Skeletal muscle tissue (tissue), 4 donors: ENCODE results near the gene GEMIN2. TPM values are rescaled to one million over a fixed set of nuclear protein-coding genes. Genes with fewer than 3 reads are reported as not detected.
A peak's percentile ranks its signal among the peaks of the same experiment; 100 is the strongest.
"Not testable (repeated sequence)": the region's sequence is repeated elsewhere in the genome, so short reads cannot be mapped to it uniquely, and the experiment has no call there.

Experiments used
- H3K27ac ChIP-seq: one replicate; pipeline ENCODE4 v1.7.0; 2013; ENCODE audit warnings: mild to moderate bottlenecking, low read depth, low read length, inconsistent platforms
- H3K27me3 ChIP-seq, 3 donors: one replicate each; pipeline ENCODE4 v1.7.0; 2013; ENCODE audit warnings: low read length in 3 of 3; ENCODE audit not compliant: control insufficient read depth in 3 of 3, insufficient read depth in 3 of 3
- H3K36me3 ChIP-seq, 3 donors: one replicate each; pipeline ENCODE4 v1.7.0; 2013; ENCODE audit warnings: low read length in 3 of 3; ENCODE audit not compliant: control insufficient read depth in 3 of 3, insufficient read depth in 3 of 3
- H3K4me1 ChIP-seq, 3 donors: one replicate each; pipeline ENCODE4 v1.7.0; 2013; ENCODE audit warnings: low read length in 3 of 3, mild to moderate bottlenecking in 3 of 3; ENCODE audit not compliant: control insufficient read depth in 3 of 3, insufficient read depth in 3 of 3
- H3K4me3 ChIP-seq, 3 donors: one replicate each; pipeline ENCODE4 v1.7.0; 2013; ENCODE audit warnings: low read length in 3 of 3
- H3K9ac ChIP-seq, 3 donors: one replicate each; pipeline ENCODE4 v1.7.0; 2013; ENCODE audit warnings: low read length in 3 of 3, mild to moderate bottlenecking in 3 of 3, moderate library complexity in 2 of 3, low read depth in 1 of 3
- H3K9me3 ChIP-seq, 3 donors: one replicate each; pipeline ENCODE4 v1.7.0; 2013; ENCODE audit warnings: low read length in 3 of 3; ENCODE audit not compliant: control insufficient read depth in 3 of 3
- total RNA-seq: library from RNA; depleted of rRNA; stranded (reverse); fragments of >200 nt; gene quantifications from one replicate; pipeline ENCODE4 v1.2.3, GENCODE V29; 2014
- donor health status: Osteomylitis.

Gene GEMIN2
- total RNA-seq, 1 donor from 2014 or later, result 29.2 TPM

DNA sequence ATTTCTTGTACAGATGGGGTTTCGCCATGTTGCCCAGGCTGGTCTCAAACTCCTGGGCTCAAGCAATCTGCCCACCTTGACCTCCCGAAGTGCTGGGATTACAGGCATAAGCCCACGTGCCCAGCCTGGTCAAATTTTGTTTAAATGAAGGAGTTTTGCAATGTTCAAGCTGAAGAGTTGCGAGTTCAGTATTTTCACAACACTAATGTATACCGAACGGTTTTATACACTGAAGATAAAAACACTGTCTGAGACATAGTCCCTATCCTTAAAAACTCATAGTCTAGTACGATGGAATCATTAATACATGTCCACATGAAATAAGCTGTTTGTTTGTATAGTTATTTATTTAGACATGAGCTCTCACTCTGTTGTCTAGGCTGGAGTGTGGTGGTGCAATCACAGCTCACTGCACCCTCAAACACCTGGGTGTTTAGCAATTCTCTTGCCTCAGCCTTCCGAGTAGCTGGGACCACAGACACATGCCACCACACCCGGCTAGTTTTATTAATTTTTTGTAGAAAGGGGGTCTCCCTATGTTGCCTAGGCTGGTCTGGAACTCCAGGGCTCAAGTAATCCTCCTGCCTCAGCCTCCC lies 40.6 kb downstream of the GEMIN2 start:
- H3K9ac ChIP-seq, result no peak overlapping the region
- H3K4me1 ChIP-seq, result no peaks in the 10 kb centered on the region
- H3K36me3 ChIP-seq, result peaks cover 16 to 53% (median 35%) of the 10 kb centered on the region in 3 donors
- no peak overlapping the region for H3K4me3 ChIP-seq
- H3K27me3 ChIP-seq, result no peaks in the 10 kb centered on the region
- H3K9me3 ChIP-seq, result no peaks in the 10 kb centered on the region
- no peak overlapping the region for H3K27ac ChIP-seq

DNA sequence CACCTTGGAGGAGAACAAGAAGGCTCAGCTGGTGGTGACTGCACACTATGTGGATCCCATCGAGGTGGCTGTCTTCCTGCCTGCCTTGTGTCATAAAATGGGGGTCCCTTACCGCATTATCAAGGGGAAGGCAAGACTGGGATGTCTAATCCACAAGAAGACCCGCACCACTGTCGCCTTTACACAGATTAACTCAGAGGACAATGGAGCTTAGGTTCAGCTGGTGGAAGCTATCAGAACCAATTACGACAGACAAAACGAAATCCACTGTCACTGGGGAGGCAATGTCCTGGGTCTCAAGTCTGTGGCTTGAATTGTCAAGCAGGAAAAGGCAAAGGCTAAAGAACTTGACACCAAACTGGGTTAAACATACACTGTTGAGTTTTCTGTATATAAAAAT lies 43.4 kb downstream of the GEMIN2 start:
- Histone ChIP-seq H3K36me3 (peaks cover 12 to 47% (median 40%) of the 10 kb centered on the region in 3 donors), H3K4me3 (no peak overlapping the region), H3K27ac (no peak overlapping the region), H3K9me3 (no peaks in the 10 kb centered on the region), H3K27me3 (no peaks in the 10 kb centered on the region), H3K9ac (no peak overlapping the region), H3K4me1 (no peaks in the 10 kb centered on the region)

DNA sequence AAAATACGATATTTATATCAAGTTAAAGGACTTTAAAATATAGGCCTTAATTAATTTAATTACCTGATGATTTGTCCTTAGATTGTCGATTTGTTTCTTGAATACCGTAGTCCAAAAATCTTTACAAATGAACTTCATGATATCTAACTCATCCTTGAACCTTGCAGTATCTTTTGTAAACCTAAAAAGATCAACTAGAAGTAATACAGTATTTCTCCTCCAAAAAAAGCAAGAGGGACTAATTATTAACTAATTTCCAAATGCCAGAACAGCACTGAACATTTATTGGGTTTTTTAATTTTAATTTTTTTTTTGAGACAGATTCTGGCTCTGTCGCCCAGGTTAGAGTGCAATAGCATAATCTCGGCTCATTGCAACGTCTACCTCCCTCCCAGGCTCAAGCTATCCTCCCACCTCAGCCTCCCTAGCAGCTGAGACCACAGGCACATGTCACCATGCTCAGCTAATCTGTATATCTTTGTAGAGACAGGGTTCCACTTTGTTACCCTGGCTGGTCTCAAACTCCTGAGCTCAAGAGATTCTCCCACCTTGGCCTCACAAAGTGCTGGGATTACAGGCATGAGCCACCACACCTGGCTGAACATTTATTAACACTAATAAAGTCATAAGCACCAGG lies 44.2 kb downstream of the GEMIN2 start:
- no peaks in the 10 kb centered on the region for H3K27me3 ChIP-seq
- H3K9ac ChIP-seq, result no peak overlapping the region
- no peaks in the 10 kb centered on the region for H3K9me3 ChIP-seq
- no peak overlapping the region for H3K27ac ChIP-seq
- H3K4me1 ChIP-seq, result no peaks in the 10 kb centered on the region
- peaks cover 10 to 47% (median 36%) of the 10 kb centered on the region in 3 donors for H3K36me3 ChIP-seq
- no peak overlapping the region for H3K4me3 ChIP-seq

DNA sequence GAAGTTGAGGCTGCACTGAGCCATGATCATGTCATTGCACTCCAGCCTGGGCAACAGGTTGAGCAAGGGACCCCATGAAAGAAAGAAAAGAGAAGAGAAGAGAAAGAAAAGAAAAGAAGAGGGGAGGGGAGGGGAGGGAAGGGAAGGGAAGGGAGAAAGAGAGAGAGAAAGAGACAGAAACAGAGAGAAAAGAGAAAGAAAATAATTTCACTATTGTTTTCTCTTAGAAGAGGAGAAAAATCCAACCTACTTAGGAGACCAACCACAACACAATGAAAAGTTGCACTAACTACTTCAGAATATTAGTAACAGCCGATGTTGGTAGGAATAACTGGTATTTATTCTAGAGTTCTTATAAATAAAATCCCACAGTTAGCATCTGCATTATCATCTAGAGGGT lies 46.4 kb downstream of the GEMIN2 start:
- Histone ChIP-seq H3K4me1 (no peaks in the 10 kb centered on the region), H3K27ac (no peak overlapping the region), H3K27me3 (no peaks in the 10 kb centered on the region), H3K9me3 (no peaks in the 10 kb centered on the region), H3K36me3 (peaks cover 6 to 39% (median 29%) of the 10 kb centered on the region in 3 donors), H3K9ac (no peak overlapping the region), H3K4me3 (no peak overlapping the region)

DNA sequence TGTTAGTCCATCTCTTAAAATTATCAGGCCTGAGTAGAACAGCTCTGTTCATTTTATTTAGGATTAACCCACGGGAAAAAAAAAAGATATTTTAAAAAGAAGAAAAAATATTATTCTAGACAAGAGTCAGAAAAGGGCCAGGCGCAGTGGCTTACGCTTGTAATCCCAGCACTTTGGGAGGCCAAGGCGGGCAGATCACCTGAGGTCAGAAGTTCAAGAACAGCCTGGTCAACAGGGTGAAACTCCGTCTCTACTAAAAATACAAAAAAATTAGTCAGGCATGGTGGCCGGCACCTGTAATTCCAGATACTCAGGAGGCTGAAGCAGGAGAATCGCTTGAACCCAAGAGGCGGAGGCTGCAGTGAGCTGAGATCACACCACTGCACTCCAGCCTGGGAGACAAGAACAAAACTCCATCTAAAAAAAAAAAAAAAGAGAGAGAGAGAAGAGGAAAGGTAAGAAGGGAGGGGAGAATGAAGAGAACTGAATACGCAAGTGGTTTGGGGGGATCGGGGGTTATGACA lies 53.7 kb downstream of the GEMIN2 start:
- Histone ChIP-seq H3K4me1 (peaks cover 6 to 16% (median 10%) of the 10 kb centered on the region in 3 donors), H3K9ac (peak overlapping the region in 1 of 3 donors; percentile 24)
- H3K36me3 ChIP-seq, H3K27ac ChIP-seq, H3K27me3 ChIP-seq, H3K4me3 ChIP-seq, H3K9me3 ChIP-seq: not testable (repeated sequence)

DNA sequence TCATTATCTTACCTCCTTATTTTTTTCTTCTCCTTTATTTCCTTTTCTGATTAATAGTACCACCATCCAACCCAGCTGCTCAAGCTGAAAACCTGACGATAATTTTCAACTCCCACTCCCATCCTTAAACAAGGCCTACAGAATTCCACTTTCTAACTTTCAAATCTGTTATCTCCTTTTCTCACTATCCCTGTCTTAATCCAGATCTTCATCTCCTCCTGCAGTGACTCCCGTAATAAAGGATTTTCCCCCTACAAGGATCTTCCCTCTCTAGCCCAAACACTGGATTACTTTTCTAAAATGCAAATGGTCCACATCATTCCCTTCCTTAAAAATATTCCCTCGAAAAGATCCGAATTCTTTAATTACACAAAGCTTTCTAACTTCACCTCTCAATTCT lies 54.5 kb downstream of the GEMIN2 start:
- Histone ChIP-seq H3K27ac (no peak overlapping the region), H3K36me3 (peaks cover 0 to 4% (median 2%) of the 10 kb centered on the region in 3 donors), H3K4me3 (peak overlapping the region in 2 of 3 donors; percentile 99 to 100), H3K4me1 (peaks cover 6 to 16% (median 10%) of the 10 kb centered on the region in 3 donors), H3K27me3 (no peaks in the 10 kb centered on the region), H3K9ac (peak overlapping the region in 2 of 3 donors; percentile 24 to 100), H3K9me3 (no peaks in the 10 kb centered on the region)

DNA sequence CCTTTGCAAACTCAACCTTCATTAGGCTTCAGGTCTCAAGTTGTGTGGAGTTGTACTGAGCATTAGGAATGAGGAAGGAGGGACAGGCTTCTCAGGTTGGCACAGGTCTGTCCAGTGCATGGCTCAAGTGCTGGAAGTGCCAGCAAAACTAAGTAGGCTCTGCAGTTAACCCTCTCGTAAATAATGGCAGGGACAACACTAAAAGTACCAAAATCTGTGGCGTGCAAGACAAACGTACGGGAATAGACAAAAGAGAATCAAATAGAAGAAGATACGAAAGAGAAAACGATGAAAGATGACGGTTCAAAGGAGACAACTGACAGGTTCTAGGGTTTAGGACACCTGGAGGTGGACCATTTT lies 55.4 kb downstream of the GEMIN2 start:
- Histone ChIP-seq H3K36me3 (peaks cover 0 to 4% (median 2%) of the 10 kb centered on the region in 3 donors), H3K4me1 (peaks cover 9 to 16% (median 10%) of the 10 kb centered on the region in 3 donors), H3K27me3 (no peaks in the 10 kb centered on the region), H3K4me3 (peak overlapping the region; percentile 99 to 100 (median 100)), H3K9ac (peak overlapping the region; percentile 97 to 100 (median 99)), H3K9me3 (no peaks in the 10 kb centered on the region), H3K27ac (peak overlapping the region; percentile 96)

DNA sequence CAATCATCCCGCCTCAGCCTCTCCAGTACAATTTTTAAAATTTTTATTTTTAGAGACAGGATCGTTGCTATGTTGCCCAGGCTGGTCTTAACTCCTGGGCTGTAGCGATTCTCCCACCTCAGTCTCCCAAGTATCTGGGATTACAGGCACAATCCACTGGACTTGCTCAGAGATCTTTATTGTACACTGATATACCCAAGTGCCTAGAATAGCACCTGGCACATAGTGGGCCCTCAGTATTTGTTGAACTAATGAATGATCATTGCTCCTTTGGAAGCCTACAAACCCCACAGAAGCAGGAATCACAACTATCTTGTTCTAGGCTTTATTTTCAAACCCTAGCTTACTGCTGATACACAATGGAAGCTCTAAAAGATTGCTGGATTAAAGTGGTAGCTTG lies 59.1 kb downstream of the GEMIN2 start:
- Histone ChIP-seq H3K4me1 (peaks cover 21 to 31% (median 23%) of the 10 kb centered on the region in 3 donors), H3K27ac (no peak overlapping the region), H3K27me3 (no peaks in the 10 kb centered on the region), H3K9me3 (no peaks in the 10 kb centered on the region), H3K4me3 (no peak overlapping the region), H3K36me3 (peaks cover 15 to 16% (median 16%) of the 10 kb centered on the region in 3 donors), H3K9ac (no peak overlapping the region)

DNA sequence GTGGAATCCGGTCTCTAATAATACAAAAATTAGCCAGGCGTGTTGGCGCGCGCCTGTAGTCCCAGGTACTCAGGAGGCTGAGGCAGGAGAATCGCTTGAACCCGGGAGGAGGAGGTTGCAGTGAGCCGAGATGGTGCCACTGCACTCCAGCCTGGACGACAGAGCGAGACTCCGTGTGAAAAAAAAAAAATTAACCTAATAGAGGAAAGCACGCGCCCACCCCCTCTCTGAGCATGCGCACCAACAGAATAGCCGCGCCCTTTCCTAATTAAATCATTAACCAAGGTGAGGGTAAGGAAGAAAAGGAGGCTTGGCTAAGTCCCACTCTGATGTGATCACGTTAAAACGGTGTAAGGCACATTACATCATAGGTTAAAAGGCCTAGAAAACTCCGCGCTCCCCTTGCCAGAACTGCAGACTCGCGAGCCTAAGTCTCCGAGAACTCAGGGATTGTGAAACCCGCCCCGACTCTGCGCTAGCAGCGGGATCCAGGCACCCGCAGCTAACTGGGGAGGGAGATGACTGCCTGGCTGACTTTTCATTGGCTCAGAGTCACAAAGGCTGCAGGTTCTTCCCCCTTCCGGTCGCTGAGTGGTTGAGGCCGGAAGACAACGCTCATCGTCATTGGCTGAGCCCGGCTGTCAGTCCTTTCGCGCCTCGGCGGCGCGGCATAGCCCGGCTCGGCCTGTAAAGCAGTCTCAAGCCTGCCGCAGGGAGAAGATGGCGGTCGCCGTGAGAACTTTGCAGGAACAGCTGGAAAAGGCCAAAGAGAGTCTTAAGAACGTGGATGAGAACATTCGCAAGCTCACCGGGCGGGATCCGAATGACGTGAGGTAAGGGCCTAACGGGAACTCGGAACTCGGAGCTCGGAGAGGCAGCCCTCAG lies 60.7 kb downstream of the GEMIN2 start, which contains the start of gene PNN:
TSS of gene PNN (plus strand) at position 695 of the 885 bp plus-strand sequence. CDS start at position 721, 26 bp downstream.
- Histone ChIP-seq H3K4me3 (peak within 1 kb of the TSS; percentile 89 to 98 (median 98)), H3K4me1 (peaks cover 13 to 21% (median 20%) of the 10 kb centered on the region in 3 donors), H3K27ac (peak within 1 kb of the TSS; percentile 91), H3K9ac (peak within 1 kb of the TSS; percentile 97 to 99 (median 98)), H3K9me3 (no peaks in the 10 kb centered on the region), H3K36me3 (peaks cover 27 to 31% (median 28%) of the 10 kb centered on the region in 3 donors), H3K27me3 (no peaks in the 10 kb centered on the region)
